Progenitor cell of endocrine pancreas (in vitro differentiated cells): Measurements from ENCODE around the gene THAP12. TPM values are rescaled to one million over a fixed set of nuclear protein-coding genes. Genes with fewer than 3 reads are reported as not detected.

Source experiments
- DNase-seq: peaks from one replicate; pipeline ENCODE4 v3.0.0; 2021; ENCODE audit warnings: low spot score; ENCODE audit not compliant: unreplicated experiment
- H3K27ac Mint-ChIP-seq: 2 replicates; pipeline ENCODE4 v1.8.0; 2021; ENCODE audit warnings: mild to moderate bottlenecking, moderate library complexity, mixed read lengths
- H3K27me3 Mint-ChIP-seq: 2 replicates; pipeline ENCODE4 v1.8.0; 2021; ENCODE audit warnings: mixed read lengths
- H3K36me3 Mint-ChIP-seq: 2 replicates; pipeline ENCODE4 v1.8.0; 2022; ENCODE audit warnings: mixed read lengths; ENCODE audit not compliant: insufficient read depth
- H3K4me1 Mint-ChIP-seq: 2 replicates; pipeline ENCODE4 v1.8.0; 2021; ENCODE audit warnings: low read depth, mixed read lengths
- H3K4me3 Mint-ChIP-seq: 2 replicates; pipeline ENCODE4 v1.8.0; 2021; ENCODE audit warnings: low read depth, mild to moderate bottlenecking, moderate library complexity, mixed read lengths
- H3K9me3 Mint-ChIP-seq: 2 replicates; pipeline ENCODE4 v1.8.0; 2021; ENCODE audit warnings: low read depth, mixed read lengths
- CTCF ChIP-seq: fragments of 200-600 bp; sonication (generic); IDR thresholded peaks from one replicate; pipeline ENCODE4 v1.5.0; 2021; ENCODE audit warnings: antibody characterized with exemption, mild to moderate bottlenecking; ENCODE audit not compliant: unreplicated experiment
- total RNA-seq: library from RNA; stranded (reverse); gene quantifications from 2 replicates; pipeline ENCODE4 v1.2.1, GENCODE V29; 2021

Gene THAP12
- total RNA-seq, 1 donor from 2014 or later: 51.1 TPM

- peak overlapping the region; percentile 94 for H3K27ac Mint-ChIP-seq
- no peak for DNase-seq
Measured at GRCh38 chr11:76379807-76380158, 1.1 kb downstream of the THAP12 start.

GRCh38 chr11:76376746-76377558 is 4.0 kb downstream of the THAP12 start:
- no peak for DNase-seq
- Mint-ChIP-seq H3K27ac (no peak overlapping the region), H3K9me3 (no peaks in the 10 kb centered on the region), H3K4me1 (peaks cover 17% of the 10 kb centered on the region), H3K36me3 (no peaks in the 10 kb centered on the region), H3K27me3 (no peaks in the 10 kb centered on the region), H3K4me3 (no peak overlapping the region)
- TF ChIP-seq CTCF: no peak

More at GRCh38 chr11:76379807-76380158, 1.1 kb downstream of the THAP12 start:
- H3K36me3 Mint-ChIP-seq: peaks cover 3% of the 10 kb centered on the region
- peak overlapping the region; percentile 86 for H3K4me3 Mint-ChIP-seq
- no peak for TF ChIP-seq CTCF
- H3K27me3 Mint-ChIP-seq: no peaks in the 10 kb centered on the region
- H3K9me3 Mint-ChIP-seq: no peaks in the 10 kb centered on the region
- peaks cover 24% of the 10 kb centered on the region for H3K4me1 Mint-ChIP-seq

GRCh38 chr11:76371170-76371569 is 9.8 kb downstream of the THAP12 start:
- H3K4me3 Mint-ChIP-seq: no peak overlapping the region
- no peak for DNase-seq
- no peaks in the 10 kb centered on the region for H3K27me3 Mint-ChIP-seq
- H3K9me3 Mint-ChIP-seq: no peaks in the 10 kb centered on the region
- H3K4me1 Mint-ChIP-seq: peaks cover 24% of the 10 kb centered on the region
- H3K36me3 Mint-ChIP-seq: no peaks in the 10 kb centered on the region
- no peak for TF ChIP-seq CTCF
- peak overlapping the region; percentile 53 for H3K27ac Mint-ChIP-seq

GRCh38 chr11:76369406-76369805 is 11.5 kb downstream of the THAP12 start:
- Mint-ChIP-seq H3K4me3 (no peak overlapping the region), H3K4me1 (peaks cover 31% of the 10 kb centered on the region), H3K27ac (peak overlapping the region; percentile 83), H3K9me3 (no peaks in the 10 kb centered on the region), H3K36me3 (peaks cover 8% of the 10 kb centered on the region), H3K27me3 (no peaks in the 10 kb centered on the region)
- TF ChIP-seq CTCF: no peak
- DNase-seq: no peak

- DNase-seq: no peak
- no peak for TF ChIP-seq CTCF
- Mint-ChIP-seq H3K36me3 (peaks cover 10% of the 10 kb centered on the region), H3K27me3 (no peaks in the 10 kb centered on the region), H3K4me1 (peaks cover 31% of the 10 kb centered on the region), H3K4me3 (no peak overlapping the region), H3K27ac (no peak overlapping the region), H3K9me3 (no peaks in the 10 kb centered on the region)
Measured at GRCh38 chr11:76368490-76368889, 12.4 kb downstream of the THAP12 start.
